RPMI7951 (cell line): ENCODE measurements around the gene TMEM45B. TPM values are rescaled to one million over a fixed set of nuclear protein-coding genes. Genes with fewer than 3 reads are reported as not detected.
A peak's percentile ranks its signal among the peaks of the same experiment; 100 is the strongest.
"Not testable (repeated sequence)": the region's sequence is repeated elsewhere in the genome, so short reads cannot be mapped to it uniquely, and the experiment has no call there.

ENCODE experiments used
- DNase-seq: peaks from one replicate; pipeline ENCODE4 v3.0.0-alpha.2; 2012; ENCODE audit warnings: low read depth
- total RNA-seq: library from RNA; depleted of rRNA; stranded (reverse); fragments of >200 nt; shearing (Covaris generic); gene quantifications from 2 replicates; pipeline ENCODE4 v1.2.3, GENCODE V29; 2014

Gene TMEM45B
- total RNA-seq, 1 experiment from 2014 or later = not detected

- DNase-seq = not testable (repeated sequence)
Measured at GRCh38 chr11:129808241-129808640, 7.4 kb upstream of the TMEM45B start.

GRCh38 chr11:129813231-129813791 lies 2.3 kb upstream of the TMEM45B start:
- no peak for DNase-seq

- no peak for DNase-seq
Measured at GRCh38 chr11:129814244-129815014, 1.2 kb upstream of the TMEM45B start.

- DNase-seq = no peak
Measured at GRCh38 chr11:129817534-129818051, 1.9 kb downstream of the TMEM45B start.

GRCh38 chr11:129818236-129818635 lies 2.6 kb downstream of the TMEM45B start:
- not testable (repeated sequence) for DNase-seq

- no peak for DNase-seq
Measured at GRCh38 chr11:129819237-129819636, 3.6 kb downstream of the TMEM45B start.

GRCh38 chr11:129820228-129820627 lies 4.6 kb downstream of the TMEM45B start:
- not testable (repeated sequence) for DNase-seq

GRCh38 chr11:129823281-129823680 lies 7.6 kb downstream of the TMEM45B start:
- DNase-seq = not testable (repeated sequence)

- DNase-seq = not testable (repeated sequence)
Measured at GRCh38 chr11:129823799-129824198, 8.2 kb downstream of the TMEM45B start.

- DNase-seq = peak; percentile 79
Measured at GRCh38 chr11:129825380-129825779, 9.7 kb downstream of the TMEM45B start.

GRCh38 chr11:129828301-129828836 lies 12.7 kb downstream of the TMEM45B start:
- DNase-seq = no peak

GRCh38 chr11:129829497-129829896 lies 13.8 kb downstream of the TMEM45B start:
- not testable (repeated sequence) for DNase-seq

- peak; percentile 46 for DNase-seq
Measured at GRCh38 chr11:129831227-129831626, 15.6 kb downstream of the TMEM45B start.

GRCh38 chr11:129833260-129833659 lies 17.6 kb downstream of the TMEM45B start:
- not testable (repeated sequence) for DNase-seq

GRCh38 chr11:129836423-129836891 lies 20.8 kb downstream of the TMEM45B start:
- DNase-seq = peak; percentile 68

GRCh38 chr11:129836979-129837378 lies 21.3 kb downstream of the TMEM45B start:
- DNase-seq = no peak

GRCh38 chr11:129840236-129840635 lies 24.6 kb downstream of the TMEM45B start:
- DNase-seq = no peak

GRCh38 chr11:129842138-129842537 lies 26.5 kb downstream of the TMEM45B start:
- no peak for DNase-seq

- DNase-seq = peak; percentile 95
Measured at GRCh38 chr11:129846508-129847335, 31.1 kb downstream of the TMEM45B start.

GRCh38 chr11:129847361-129847760 lies 31.7 kb downstream of the TMEM45B start:
- not testable (repeated sequence) for DNase-seq

- no peak for DNase-seq
Measured at GRCh38 chr11:129849447-129850130, 33.9 kb downstream of the TMEM45B start.
